Type B pancreatic cell (in vitro differentiated cells): ENCODE measurements around the gene GAPDHS. TPM values are rescaled to one million over a fixed set of nuclear protein-coding genes. Genes with fewer than 3 reads are reported as not detected.

Source experiments
- DNase-seq: peaks from one replicate; pipeline ENCODE4 v3.0.0; 2021; ENCODE audit warnings: mixed read lengths; ENCODE audit not compliant: unreplicated experiment; ENCODE audit errors: extremely low spot score
- H3K27ac Mint-ChIP-seq: 2 replicates; pipeline ENCODE4 v1.8.0; 2021; ENCODE audit warnings: mild to moderate bottlenecking, mixed read lengths
- H3K27me3 Mint-ChIP-seq: 2 replicates; pipeline ENCODE4 v1.8.0; 2021; ENCODE audit warnings: mixed read lengths
- H3K36me3 Mint-ChIP-seq: 2 replicates; pipeline ENCODE4 v1.8.0; 2021; ENCODE audit warnings: mixed read lengths
- H3K4me1 Mint-ChIP-seq: one replicate; pipeline ENCODE4 v1.8.0; 2021; ENCODE audit warnings: mixed read lengths; ENCODE audit not compliant: unreplicated experiment
- H3K4me3 Mint-ChIP-seq: 2 replicates; pipeline ENCODE4 v1.8.0; 2021; ENCODE audit warnings: mild to moderate bottlenecking, mixed read lengths
- H3K9me3 Mint-ChIP-seq: 2 replicates; pipeline ENCODE4 v1.8.0; 2021; ENCODE audit warnings: mixed read lengths
- CTCF ChIP-seq: fragments of 200-600 bp; sonication (generic); conservative IDR thresholded peaks from 2 replicates; pipeline ENCODE4 v1.5.0; 2021; ENCODE audit warnings: antibody characterized with exemption, mild to moderate bottlenecking
- total RNA-seq: library from RNA; stranded (reverse); gene quantifications from 2 replicates; pipeline ENCODE4 v1.2.1, GENCODE V29; 2021; ENCODE audit warnings: low replicate concordance

The GAPDHS gene
- total RNA-seq, 1 donor from 2014 or later: not detected

- no peak for TF ChIP-seq CTCF
- H3K4me3 Mint-ChIP-seq: no peak overlapping the region
- no peaks in the 10 kb centered on the region for H3K36me3 Mint-ChIP-seq
- H3K4me1 Mint-ChIP-seq: no peaks in the 10 kb centered on the region
- H3K27me3 Mint-ChIP-seq: peaks cover 32% of the 10 kb centered on the region
- no peak overlapping the region for H3K27ac Mint-ChIP-seq
- H3K9me3 Mint-ChIP-seq: no peaks in the 10 kb centered on the region
- no peak for DNase-seq
These were observed 32.0 kb downstream of the GAPDHS start for GRCh38 chr19:35565016-35565856.

- DNase-seq: no peak
- TF ChIP-seq CTCF: no peak
- no peaks in the 10 kb centered on the region for H3K36me3 Mint-ChIP-seq
- no peak overlapping the region for H3K4me3 Mint-ChIP-seq
- H3K27me3 Mint-ChIP-seq: peaks cover 26% of the 10 kb centered on the region
- H3K27ac Mint-ChIP-seq: no peak overlapping the region
- no peaks in the 10 kb centered on the region for H3K4me1 Mint-ChIP-seq
- H3K9me3 Mint-ChIP-seq: no peaks in the 10 kb centered on the region
These were observed 33.5 kb downstream of the GAPDHS start for GRCh38 chr19:35566738-35567137.

GRCh38 chr19:35569281-35569781, 36.1 kb downstream of the GAPDHS start:
- Mint-ChIP-seq H3K27me3 (peaks cover 20% of the 10 kb centered on the region), H3K36me3 (no peaks in the 10 kb centered on the region), H3K27ac (peak overlapping the region; percentile 34), H3K4me1 (no peaks in the 10 kb centered on the region), H3K4me3 (no peak overlapping the region), H3K9me3 (no peaks in the 10 kb centered on the region)
- DNase-seq: no peak
- no peak for TF ChIP-seq CTCF

GRCh38 chr19:35571406-35571965, 38.2 kb downstream of the GAPDHS start:
- Mint-ChIP-seq H3K9me3 (peaks cover 15% of the 10 kb centered on the region), H3K4me1 (no peaks in the 10 kb centered on the region), H3K27ac (no peak overlapping the region), H3K4me3 (no peak overlapping the region), H3K27me3 (peaks cover 13% of the 10 kb centered on the region), H3K36me3 (no peaks in the 10 kb centered on the region)
- TF ChIP-seq CTCF: no peak
- no peak for DNase-seq

GRCh38 chr19:35577918-35578317, 44.7 kb downstream of the GAPDHS start:
- Mint-ChIP-seq H3K27ac (no peak overlapping the region), H3K4me3 (no peak overlapping the region), H3K9me3 (peaks cover 22% of the 10 kb centered on the region), H3K36me3 (no peaks in the 10 kb centered on the region), H3K4me1 (no peaks in the 10 kb centered on the region), H3K27me3 (peaks cover 6% of the 10 kb centered on the region)
- TF ChIP-seq CTCF: no peak
- no peak for DNase-seq
